Measurements from ENCODE around the gene PRKN.

DNA sequence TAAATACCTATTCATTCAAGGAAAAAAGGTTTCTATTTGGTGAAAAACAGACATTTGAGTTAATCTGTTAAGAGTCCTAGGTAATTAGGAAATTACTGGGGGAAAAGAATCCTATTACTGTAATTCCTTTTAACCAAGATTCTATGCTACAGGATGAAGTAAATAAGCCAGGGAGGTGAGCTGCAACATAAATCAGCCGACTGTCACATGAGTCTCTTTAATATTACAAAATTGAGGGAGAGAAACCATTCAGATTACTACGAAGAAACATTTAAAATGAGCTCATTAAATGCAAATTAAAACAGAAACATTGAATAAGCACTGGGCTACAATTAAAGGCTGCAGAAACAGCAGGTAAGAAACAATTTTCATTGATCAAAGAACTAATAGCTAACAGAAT is 5.3 kb downstream of the PRKN start:
- TF ChIP-seq, protein P1, sequence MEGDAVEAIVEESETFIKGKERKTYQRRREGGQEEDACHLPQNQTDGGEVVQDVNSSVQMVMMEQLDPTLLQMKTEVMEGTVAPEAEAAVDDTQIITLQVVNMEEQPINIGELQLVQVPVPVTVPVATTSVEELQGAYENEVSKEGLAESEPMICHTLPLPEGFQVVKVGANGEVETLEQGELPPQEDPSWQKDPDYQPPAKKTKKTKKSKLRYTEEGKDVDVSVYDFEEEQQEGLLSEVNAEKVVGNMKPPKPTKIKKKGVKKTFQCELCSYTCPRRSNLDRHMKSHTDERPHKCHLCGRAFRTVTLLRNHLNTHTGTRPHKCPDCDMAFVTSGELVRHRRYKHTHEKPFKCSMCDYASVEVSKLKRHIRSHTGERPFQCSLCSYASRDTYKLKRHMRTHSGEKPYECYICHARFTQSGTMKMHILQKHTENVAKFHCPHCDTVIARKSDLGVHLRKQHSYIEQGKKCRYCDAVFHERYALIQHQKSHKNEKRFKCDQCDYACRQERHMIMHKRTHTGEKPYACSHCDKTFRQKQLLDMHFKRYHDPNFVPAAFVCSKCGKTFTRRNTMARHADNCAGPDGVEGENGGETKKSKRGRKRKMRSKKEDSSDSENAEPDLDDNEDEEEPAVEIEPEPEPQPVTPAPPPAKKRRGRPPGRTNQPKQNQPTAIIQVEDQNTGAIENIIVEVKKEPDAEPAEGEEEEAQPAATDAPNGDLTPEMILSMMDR (IDR thresholded peaks at IDR 0.05; ENCODE audit: low read depth, low read length) = no peak
- no peak for TF ChIP-seq EZH2phosphoT487 (IDR thresholded peaks at IDR 0.05; ENCODE audit: low read depth)

Measured in OCI-LY3 (cell line).